A673 (cell line): ENCODE measurements around the gene SIDT2.

Experiments
- CTCF ChIP-seq: fragments of 300-800, 200-600 bp; sonication (generic); conservative IDR thresholded peaks from 2 replicates; pipeline ENCODE4 v1.5.1; 2017; ENCODE audit warnings: low read depth, mild to moderate bottlenecking, antibody characterized with exemption, low read length, moderate library complexity, mixed read lengths
- EZH2 ChIP-seq: fragments of 200-600 bp; sonication (generic); IDR thresholded peaks from 2 replicates; pipeline ENCODE4 v1.6.1; 2017; ENCODE audit warnings: borderline replicate concordance, low read depth, mild to moderate bottlenecking, mixed read lengths, antibody characterized with exemption, low read length; ENCODE audit not compliant: poor library complexity, severe bottlenecking

DNA sequence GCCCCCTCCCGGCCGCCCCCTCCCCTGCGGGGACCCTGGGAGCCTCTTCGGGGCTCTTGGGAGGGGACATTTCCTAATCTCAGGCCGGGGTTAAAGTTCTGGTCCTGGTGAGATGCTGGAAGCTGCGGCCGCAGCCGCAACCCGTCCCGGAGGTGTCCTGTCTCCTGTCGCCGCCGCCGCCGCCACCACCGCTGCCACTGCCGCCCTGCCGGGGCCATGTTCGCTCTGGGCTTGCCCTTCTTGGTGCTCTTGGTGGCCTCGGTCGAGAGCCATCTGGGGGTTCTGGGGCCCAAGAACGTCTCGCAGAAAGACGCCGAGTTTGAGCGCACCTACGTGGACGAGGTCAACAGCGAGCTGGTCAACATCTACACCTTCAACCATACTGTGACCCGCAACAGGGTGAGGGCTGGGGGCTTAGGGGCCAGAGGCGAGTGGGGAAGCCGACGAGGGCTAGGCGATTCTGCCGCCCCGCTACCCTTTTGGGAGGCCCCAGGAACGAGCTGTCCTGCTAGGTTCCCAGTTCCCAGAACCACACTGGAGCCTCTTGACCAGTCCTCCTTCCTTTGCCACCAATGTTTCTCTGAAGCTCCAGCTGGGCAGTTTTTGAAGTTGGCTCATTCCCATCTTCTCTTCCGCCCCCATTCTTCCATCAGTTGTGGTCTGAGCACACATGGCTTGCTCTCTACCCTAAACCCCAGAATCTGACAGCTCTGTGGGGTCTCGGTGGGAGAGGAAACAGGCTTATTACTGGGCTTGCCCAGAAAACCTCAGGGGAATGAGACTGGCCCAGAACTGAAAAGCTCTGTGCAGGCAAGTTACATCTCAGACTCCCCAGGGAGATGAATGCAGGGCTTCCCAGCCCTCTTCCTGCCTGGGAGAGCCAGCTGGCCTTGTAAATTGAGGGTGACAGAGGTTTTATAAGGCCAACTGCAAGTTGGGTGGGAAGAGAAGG is 781 bp downstream of the SIDT2 start:
- TF ChIP-seq CTCF (no peak), EZH2 (no peak)
